HG02759 (cell line): Measurements from ENCODE around the gene BAG3.

Experiments
- ATAC-seq: cut with Tn5 transposase; IDR thresholded peaks from one replicate; pipeline ENCODE4 v1.9.1; 2021; ENCODE audit warnings: mild to moderate bottlenecking, moderate library complexity; ENCODE audit not compliant: unreplicated experiment

Gene BAG3

DNA sequence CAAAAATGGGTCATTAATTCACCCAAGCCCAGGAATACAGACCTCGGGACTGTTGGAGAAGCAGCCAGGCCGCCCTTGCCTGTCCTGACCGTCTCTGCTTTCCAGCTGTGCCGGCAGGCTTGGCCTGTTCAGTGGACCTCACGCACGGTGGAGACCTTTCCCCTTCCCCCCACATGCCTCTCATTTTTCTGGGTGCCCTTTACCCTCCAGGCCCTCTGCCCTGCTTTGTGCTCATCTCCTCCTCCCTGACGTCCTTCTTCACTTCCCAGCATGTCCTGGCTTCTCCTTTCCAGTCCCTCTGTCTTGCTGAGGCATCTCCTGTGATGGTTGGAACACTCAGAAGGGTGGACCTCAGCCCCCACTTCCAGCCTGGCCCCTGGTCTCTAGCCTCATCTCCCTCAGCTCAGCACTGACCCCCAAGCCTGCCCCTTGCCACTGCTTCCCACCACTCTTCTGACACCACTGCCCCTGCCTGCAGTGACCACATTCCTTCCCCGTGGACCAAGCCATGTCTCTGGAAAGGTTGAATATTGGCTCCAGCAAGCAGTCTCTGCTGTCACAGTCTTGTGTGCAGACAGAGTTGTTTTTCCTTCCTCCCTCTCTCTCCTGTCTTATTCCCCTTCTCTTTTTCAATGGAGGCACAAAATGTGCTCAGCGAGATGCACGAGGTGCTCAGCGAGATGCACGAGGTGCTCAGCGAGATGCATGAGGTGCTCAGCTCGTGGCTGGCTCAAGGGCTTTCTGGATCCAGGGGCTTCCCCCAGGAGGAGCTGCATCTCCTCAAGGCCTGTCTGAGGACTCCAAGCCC, 14.9 kb downstream of the BAG3 start:
- ATAC-seq, result no peak

DNA sequence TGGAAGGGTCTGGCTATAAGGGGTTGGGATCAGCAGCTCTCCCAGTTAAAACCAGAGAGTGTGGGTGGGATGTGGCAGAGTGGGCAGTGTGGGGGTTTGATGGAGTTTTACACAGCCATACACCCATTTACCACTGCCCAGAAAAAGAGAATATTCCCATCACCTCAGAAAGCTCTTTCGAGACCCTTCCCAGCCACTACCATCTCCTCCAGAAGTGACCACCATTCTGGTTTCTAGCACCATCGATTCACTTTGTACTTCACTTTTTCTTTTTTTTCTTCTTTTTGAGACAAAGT, 15.5 kb downstream of the BAG3 start:
- ATAC-seq, result no peak

DNA sequence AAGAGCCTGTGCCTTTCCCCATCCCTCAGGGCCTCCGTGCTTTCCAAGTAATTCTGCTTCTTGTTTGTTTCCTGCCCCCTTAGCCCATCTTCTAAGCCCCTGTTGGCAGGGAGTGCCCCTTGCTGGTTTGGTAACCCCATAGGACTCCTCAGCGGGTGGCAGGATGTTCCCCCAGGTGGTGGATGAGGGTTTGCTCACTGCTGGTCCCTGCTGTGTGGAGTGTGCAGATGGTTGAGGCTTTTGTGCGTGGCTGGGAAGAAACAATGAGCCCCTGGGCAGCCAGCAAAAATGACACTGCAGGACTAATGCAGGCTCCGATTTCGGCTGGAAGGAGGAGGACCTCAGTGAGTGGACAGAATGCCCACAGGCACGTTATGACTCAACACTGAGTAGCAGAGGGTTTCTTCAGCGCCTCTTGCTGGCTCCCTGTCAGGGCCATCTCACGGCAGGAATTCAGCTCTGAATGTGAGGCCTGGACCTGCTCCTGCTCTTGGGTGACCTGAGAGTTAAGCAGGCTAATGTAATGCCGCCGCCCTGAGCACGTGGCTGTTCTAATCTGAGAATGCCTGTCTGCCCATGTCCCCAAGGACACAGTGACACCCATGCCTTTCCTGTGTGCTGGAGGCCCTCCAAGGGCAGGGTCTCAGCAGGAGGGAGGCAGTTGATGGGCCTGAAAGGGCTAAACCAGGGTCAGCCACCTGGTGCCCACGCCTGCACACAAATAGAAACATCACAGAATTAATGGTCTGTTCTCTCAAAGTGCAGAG, 16.6 kb downstream of the BAG3 start:
- ATAC-seq, result no peak

DNA sequence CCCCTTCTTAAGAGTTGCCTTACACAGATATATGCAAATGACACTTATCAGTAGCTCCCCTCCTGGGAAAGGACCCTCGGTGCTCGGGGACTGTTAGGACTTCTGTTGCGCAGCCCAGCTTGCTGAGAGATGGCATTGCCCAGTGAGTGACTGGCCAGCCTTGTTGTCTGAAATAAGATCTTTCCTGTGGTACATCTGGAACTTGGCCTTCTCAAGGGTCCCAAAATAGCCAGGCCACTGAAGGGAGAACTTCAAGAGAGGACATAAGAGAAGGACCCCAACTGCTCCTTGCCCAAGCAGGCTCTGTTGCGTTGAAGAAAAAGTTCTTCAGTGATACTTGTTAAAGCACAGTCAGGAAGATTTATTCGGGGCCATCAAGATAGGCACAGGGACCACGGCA, 17.3 kb downstream of the BAG3 start:
- ATAC-seq, result no peak

DNA sequence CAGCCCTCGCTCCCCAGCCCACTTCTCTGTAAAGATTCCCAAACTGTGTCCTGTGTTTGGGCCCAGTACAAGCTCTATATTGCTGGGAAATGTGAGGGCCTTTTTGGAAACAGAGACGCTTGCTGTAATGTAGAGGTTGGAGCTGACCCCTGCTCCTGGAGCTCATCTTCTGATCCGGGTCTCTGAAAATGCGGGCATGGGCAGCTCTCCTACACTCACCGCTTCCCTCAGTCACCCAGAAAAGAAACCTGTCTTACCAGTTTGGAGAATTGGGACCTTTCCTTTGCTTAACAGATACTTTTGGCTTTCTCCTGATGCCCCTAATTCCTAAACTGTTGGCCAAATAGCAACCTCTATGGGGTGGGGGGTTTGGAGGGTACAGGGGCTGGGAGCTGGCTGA, 18.2 kb downstream of the BAG3 start:
- no peak for ATAC-seq

DNA sequence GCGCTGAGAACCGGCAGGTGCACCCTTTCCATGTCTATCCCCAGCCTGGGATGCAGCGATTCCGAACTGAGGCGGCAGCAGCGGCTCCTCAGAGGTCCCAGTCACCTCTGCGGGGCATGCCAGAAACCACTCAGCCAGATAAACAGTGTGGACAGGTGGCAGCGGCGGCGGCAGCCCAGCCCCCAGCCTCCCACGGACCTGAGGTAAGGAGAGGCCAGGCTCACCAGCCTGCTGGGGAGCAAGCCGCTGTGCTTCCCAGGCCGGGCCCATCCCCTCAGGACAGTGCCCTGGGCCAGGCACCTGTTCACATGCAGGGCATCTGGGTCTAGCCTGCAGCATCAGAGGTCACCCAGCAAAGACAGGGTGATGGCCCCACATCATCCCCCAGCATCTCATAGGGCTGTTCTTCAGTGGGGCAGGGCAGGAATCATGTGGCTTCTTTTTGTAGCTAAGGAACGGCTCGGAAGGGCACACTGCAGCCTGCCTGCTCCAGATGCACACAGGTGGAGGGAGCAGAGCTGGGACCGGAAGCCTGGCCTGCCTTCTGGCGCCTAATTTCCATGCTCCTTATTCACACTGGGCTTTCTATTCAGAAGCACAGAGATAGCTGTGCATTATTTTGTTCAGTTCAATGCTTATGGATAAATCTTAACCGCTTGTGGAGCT, 18.9 kb downstream of the BAG3 start:
- no peak for ATAC-seq

DNA sequence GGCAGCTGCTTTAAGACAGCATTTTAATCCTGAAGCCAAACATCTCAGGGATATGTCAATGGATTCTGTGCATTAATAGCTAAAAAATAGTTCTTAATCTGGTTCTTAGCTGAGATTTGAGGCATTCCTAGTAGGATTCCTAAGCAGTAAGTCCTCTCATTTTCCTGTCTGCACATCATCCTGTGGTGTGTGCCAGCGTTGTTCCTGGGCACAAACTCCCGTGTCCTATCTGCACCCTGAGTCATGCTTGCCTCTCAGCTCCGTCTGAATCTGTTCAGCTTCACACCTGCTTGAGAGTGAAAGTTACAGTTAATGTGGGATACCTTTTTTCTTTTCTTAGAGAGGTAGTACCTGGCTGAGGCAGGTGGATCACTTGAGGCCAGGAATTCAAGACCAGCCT, 19.5 kb downstream of the BAG3 start:
- no peak for ATAC-seq

DNA sequence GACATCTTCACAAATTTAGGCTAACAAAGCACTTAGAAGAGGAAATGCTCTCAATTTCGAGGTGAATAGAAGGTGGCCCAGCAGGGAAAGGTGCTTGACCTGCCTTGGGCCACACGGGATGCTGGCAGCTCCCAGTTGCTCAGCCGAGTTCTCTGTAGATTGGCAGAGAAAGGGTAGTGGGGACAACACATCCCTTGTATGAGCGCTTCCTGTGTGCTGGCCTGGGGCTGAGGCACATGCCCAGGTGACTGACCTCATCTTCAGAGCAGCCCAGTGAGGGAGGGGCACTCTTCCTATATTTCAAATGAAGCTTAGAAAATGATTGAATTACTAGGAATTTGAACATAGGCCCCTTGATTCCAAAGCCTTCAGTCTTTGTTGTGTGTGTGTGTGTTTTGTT, 20.2 kb downstream of the BAG3 start:
- no peak for ATAC-seq

DNA sequence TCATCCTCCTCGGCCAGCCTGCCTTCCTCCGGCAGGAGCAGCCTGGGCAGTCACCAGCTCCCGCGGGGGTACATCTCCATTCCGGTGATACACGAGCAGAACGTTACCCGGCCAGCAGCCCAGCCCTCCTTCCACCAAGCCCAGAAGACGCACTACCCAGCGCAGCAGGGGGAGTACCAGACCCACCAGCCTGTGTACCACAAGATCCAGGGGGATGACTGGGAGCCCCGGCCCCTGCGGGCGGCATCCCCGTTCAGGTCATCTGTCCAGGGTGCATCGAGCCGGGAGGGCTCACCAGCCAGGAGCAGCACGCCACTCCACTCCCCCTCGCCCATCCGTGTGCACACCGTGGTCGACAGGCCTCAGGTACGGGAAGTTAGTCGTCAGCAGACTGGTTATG, 21.1 kb downstream of the BAG3 start:
- no peak for ATAC-seq

DNA sequence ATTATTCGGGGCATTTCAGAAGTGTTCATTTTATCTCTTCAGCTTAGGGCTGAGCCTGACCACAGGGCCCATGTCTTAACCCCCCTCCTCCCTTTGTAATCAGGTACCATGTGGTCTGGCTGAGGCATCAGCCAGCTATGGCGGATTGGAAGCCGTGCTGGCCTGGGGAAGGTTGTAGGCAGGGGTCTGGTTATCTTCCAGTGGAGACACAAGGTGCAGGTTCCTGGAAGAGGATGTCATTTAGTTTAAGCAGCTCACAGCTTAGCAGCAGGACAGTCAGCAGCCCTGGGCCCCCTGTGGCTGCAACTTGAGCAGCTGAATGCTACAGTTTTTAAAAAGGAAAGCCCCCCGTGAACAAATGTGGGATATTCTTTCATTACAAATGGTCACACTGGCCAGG, 22.1 kb downstream of the BAG3 start:
- no peak for ATAC-seq

DNA sequence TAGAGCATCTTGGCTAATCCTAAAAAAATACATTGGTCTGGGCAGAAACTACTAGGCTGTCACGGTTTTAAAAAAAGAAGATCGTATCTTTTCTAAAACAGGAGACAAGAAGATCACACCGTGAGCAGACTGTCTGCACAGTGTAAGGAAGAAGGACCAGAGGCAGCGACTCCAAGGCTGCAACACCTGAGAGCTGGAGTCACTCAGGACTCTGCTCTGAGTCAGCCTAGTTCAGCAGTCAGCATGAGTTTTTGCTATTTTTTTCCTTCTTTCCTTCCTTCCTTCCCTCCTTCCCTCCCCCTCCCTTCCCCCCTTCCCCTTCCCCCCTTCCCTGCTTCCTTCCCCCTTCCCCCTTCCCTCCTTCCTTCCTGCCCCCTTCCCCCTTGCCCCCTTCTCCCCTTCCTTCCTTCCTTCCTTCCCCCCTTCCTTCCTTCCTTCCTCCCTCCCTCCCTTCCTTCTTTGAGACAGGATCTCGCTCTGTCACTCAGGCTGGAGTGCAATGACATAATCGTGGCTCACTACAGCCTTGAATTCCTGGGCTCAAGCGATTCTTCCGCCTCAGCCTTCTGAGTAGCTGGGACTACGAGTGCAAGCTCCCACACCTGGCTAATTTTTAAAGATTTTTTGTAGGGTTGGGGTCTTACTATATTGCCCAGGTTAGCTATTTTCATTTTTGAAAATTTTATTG, 24.4 kb downstream of the BAG3 start:
- ATAC-seq, result no peak

DNA sequence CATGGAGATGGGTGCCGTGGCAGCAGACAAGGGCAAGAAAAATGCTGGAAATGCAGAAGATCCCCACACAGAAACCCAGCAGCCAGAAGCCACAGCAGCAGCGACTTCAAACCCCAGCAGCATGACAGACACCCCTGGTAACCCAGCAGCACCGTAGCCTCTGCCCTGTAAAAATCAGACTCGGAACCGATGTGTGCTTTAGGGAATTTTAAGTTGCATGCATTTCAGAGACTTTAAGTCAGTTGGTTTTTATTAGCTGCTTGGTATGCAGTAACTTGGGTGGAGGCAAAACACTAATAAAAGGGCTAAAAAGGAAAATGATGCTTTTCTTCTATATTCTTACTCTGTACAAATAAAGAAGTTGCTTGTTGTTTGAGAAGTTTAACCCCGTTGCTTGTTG, 25.9 kb downstream of the BAG3 start:
- ATAC-seq, result no peak

DNA sequence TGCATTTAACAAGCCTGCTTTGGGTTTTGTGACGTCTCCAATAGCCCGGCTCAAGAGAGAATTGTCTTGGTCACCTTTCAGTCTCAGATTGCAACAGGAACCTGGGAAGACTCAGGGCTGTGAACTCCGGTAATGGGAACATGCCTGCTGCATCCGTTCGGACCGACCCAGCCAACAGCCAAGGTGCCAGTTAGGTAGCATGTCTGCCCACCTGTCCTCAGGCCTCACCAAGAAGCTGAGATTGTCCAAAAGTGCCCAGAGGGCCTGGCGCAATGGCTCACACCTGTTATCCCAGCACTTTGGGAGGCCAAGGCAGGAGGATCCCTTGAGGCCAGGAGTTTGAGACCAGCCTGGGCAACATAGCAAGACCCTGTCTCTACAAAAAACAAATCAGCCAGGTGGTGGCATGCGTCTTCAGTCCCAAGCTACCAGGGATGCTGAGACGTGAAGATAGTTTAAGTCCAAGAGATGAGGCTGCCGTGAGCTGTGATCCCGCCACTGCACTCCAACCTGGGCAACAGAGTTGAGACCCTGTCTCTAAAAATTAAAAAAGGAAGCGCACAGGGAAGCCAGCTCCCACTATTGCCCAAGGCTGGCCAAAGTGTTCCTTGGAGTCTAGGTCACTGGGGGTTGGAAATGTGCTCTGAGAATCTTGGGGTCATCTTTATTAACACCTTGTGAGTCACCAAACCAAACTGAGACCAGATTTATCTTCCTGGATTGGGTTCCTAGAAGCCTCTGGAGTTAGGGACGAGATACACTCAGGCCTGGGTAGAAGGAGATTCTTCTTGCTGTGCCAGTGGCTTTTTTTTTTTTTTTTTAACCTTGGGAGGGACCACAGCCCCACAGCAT, 26.9 kb downstream of the BAG3 start:
- no peak for ATAC-seq

DNA sequence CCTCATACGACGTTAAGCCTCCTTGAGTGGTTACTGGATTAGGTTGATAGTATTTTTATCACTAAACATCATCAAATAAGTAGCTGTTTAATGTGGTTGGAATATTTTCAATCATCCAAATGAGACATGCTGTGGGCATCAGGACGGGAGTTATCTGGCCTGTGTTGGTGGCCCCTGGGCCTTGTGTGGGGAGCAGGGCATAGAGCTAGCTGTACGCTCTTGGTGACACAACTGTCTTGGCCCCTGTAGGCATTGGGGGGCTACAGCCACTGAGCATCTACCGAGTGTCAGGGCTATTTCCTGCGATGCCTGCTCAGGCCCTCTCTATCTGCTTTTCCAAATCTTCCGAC, 28.3 kb downstream of the BAG3 start:
- no peak for ATAC-seq

DNA sequence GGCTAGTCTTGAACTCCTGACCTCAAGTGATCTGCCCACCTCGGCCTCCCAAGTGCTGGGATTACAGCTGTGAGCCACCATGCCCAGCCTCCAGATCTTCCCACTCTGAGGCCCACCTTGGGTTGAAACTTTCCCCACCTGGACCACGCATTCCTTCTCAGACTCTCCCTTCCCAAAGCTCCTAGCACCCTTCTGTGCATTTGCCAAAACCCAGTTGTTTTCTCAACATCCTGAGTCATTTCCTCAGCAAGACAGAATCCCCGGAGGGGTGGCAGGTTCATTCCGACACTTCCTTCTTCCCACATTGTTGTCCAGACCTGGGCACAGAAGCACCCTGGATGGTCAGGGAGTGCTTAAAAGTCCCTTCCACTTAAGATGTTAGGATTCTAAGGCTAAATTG, 28.9 kb downstream of the BAG3 start:
- no peak for ATAC-seq

DNA sequence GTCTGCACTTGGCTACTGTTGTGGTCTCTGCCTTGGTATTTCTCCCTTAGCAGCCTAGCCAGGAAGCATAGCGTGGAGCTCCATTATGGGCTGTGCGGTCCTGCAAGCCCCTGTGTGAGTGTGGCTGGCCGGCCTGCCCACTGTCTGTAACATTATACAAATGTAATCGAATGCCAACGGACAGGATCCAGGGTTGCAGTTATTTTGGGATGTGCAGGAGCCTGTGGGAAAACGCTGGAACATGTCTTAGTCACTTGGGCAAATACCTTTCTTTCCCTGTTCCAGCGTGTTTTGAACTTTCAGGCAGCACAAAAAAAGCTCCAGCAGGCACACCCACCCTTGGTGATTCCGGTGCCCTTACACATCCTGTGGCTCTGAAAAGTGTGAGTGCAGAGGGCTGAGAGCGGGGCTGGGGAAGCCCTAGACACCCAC, 29.5 kb downstream of the BAG3 start:
- no peak for ATAC-seq

DNA sequence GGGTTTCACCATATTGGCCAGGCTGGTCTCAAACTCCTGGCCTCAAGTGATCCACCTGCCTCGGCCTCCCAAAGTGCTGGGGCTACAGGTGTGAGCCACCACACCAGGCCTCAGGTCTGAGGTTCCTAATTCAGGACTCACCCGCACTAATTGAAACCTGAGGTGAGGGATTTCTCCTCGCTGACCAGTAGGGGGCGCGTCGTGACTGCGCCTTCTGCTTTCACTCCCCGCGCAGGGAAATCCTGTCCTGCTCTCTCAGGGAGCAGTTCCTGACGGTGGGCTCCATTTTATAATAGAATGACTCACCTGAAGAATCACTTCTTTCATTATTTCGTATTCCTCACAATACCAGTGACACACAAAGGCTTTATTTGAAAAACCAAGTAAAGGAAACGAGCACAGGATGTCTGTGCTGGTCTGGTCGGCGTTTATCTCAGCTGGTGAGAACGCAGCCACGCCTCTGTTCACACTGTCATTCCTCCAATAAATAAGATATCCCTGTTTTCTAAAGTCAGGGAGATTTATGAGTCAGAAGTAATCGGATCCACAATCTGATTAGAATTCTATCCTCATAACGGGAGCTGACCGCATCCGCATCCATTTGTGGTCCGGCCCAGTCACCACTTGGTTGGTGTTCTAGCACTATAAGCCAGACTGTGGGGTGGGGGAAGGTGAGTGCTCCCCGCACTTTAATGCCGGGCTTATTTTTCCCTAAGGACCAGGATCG, 35.4 kb downstream of the BAG3 start:
- peak; percentile 82 for ATAC-seq

DNA sequence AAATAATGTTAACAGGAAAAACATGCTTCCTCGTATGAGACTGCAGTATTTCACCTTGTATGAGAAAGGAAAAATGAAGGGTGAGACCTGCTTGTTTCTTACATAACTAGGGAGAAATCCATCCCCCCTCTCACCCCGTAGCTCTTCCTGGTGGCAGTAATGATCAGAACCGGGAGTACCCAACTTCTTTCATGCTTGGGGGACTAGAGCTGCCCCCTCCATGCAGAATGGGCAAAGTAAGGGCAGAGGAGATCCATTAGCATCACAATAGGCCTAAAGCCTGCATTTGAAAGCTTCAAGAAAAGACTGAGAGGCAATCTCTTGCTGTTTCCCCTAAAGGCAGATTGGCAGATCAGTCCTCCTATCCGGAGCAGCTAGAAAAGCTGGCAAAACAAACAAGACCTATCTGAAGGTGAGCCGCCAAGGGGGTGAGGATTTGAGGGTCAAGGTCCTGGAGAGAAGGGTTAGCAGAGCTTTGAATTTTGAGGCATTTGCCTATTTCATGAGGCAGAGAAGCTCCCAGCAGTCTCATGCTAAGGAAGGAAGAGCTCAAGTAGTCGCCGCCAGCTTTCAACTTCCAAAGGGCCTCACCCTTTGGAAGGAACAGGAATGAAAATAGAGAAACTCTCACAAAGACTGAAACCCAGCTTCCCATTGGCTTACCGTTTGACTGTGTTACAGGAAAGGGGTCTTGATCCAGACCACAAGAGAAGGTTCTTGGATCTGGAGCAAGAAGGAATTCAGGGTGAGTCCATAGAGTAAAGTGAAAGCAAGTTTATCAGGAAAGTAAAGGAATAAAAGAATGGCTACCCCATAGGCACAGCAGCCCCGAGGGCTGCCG, 36.2 kb downstream of the BAG3 start:
- ATAC-seq, result no peak

DNA sequence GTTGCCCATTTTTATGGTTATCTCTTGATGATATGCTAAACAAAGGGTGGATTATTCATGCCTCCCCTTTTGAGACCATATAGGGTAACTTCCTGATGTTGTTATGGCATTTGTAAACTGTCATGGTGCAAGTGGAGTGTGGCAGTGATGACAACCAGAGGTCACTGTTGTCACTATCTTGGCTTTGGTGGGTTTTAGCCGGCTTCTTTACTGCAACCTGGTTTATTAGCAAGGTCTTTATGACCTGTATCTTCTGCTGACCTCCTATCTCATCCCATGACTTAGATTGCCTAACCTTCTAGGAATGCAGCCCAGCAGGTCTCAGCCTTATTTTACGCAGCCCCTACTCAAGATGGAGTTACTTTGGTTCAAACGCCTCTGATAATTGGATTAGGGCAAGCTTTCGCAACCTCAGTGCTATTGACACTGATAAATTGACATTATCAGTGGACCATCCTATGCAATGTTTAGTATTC, 36.9 kb downstream of the BAG3 start:
- ATAC-seq, result no peak
